ENCODE data around the gene CPLX3.

DNA sequence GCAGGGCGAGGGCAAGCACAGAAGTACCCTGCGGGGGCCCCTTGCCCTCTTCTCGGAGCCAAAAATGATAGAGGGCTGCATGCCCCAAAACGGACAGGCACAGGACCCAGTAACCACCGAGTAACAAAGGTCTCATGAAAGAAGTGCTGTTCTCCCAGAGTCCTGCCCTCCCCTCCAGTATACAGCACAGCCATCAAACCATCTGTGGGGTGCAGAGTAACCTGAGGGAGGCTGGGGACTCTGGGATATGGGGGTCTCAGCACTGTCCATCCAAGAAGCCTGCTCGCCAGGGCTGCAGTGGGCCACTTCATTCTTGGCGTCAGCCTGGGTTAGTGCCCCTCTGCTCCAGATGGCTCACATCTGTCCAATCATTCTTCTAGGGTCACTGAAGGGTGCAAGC, 10.4 kb downstream of the CPLX3 start:
- TF ChIP-seq, protein P1, sequence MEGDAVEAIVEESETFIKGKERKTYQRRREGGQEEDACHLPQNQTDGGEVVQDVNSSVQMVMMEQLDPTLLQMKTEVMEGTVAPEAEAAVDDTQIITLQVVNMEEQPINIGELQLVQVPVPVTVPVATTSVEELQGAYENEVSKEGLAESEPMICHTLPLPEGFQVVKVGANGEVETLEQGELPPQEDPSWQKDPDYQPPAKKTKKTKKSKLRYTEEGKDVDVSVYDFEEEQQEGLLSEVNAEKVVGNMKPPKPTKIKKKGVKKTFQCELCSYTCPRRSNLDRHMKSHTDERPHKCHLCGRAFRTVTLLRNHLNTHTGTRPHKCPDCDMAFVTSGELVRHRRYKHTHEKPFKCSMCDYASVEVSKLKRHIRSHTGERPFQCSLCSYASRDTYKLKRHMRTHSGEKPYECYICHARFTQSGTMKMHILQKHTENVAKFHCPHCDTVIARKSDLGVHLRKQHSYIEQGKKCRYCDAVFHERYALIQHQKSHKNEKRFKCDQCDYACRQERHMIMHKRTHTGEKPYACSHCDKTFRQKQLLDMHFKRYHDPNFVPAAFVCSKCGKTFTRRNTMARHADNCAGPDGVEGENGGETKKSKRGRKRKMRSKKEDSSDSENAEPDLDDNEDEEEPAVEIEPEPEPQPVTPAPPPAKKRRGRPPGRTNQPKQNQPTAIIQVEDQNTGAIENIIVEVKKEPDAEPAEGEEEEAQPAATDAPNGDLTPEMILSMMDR (IDR thresholded peaks at IDR 0.05 in 2 of 3, conservative IDR thresholded peaks at IDR 0.05 in 1 of 3; ENCODE audit: control insufficient read depth in 2 of 3, extremely low read depth in 1 of 3, insufficient read depth in 1 of 3, low read depth in 3 of 3, low read length in 3 of 3) = no peak
- no peak for TF ChIP-seq CREB1 (IDR thresholded peaks at IDR 0.05; ENCODE audit: low read depth)

Data from GM12878 (cell line).